LNCaP clone FGC (cell line): ENCODE measurements around the gene RHAG.
"Not testable (repeated sequence)": the region's sequence is repeated elsewhere in the genome, so short reads cannot be mapped to it uniquely, and the experiment has no call there.

ENCODE experiments used
- DNase-seq: peaks from one replicate; pipeline ENCODE4 v3.0.0-alpha.2; 2011; ENCODE audit warnings: low read depth
- H3K4me3 ChIP-seq: 2 replicates; pipeline ENCODE4 v1.5.1; 2011; ENCODE audit warnings: mild to moderate bottlenecking, low read depth, low read length, control low read depth
- CTCF ChIP-seq: IDR thresholded peaks from 2 replicates; pipeline ENCODE4 v1.5.1; 2012; ENCODE audit warnings: mild to moderate bottlenecking; ENCODE audit not compliant: control insufficient read depth, insufficient read depth; ENCODE audit errors: extremely low read depth

The RHAG gene

GRCh38 chr6:49664817-49665216 is 28.2 kb upstream of the RHAG start:
- peak; percentile 79 for DNase-seq
- no peak for TF ChIP-seq CTCF
- no peak overlapping the region for H3K4me3 ChIP-seq

GRCh38 chr6:49664054-49664453 is 27.4 kb upstream of the RHAG start:
- H3K4me3 ChIP-seq, DNase-seq: not testable (repeated sequence)

GRCh38 chr6:49662892-49663261 is 26.2 kb upstream of the RHAG start:
- no peak overlapping the region for H3K4me3 ChIP-seq
- DNase-seq, result no peak
- no peak for TF ChIP-seq CTCF

GRCh38 chr6:49662231-49662891 is 25.7 kb upstream of the RHAG start:
- H3K4me3 ChIP-seq, result no peak overlapping the region
- DNase-seq, result no peak
- no peak for TF ChIP-seq CTCF

GRCh38 chr6:49653942-49654341 is 17.3 kb upstream of the RHAG start:
- TF ChIP-seq CTCF, result no peak
- no peak overlapping the region for H3K4me3 ChIP-seq
- no peak for DNase-seq

- TF ChIP-seq CTCF, result no peak
- no peak overlapping the region for H3K4me3 ChIP-seq
- no peak for DNase-seq
These were observed 16.8 kb upstream of the RHAG start for GRCh38 chr6:49653438-49653837.

GRCh38 chr6:49651239-49651638 is 14.6 kb upstream of the RHAG start:
- no peak overlapping the region for H3K4me3 ChIP-seq
- DNase-seq, result no peak
- TF ChIP-seq CTCF, result no peak
